Parietal lobe (tissue), 1 donor: ENCODE data around the gene PDCL2. TPM values are rescaled to one million over a fixed set of nuclear protein-coding genes. Genes with fewer than 3 reads are reported as not detected.

ENCODE experiments used
- total RNA-seq: library from RNA; depleted of rRNA; stranded (reverse); fragments of >200 nt; gene quantifications from one replicate; pipeline ENCODE4 v1.2.3, GENCODE V29; 2014

Gene PDCL2, protein sequence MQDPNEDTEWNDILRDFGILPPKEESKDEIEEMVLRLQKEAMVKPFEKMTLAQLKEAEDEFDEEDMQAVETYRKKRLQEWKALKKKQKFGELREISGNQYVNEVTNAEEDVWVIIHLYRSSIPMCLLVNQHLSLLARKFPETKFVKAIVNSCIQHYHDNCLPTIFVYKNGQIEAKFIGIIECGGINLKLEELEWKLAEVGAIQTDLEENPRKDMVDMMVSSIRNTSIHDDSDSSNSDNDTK
- not detected for total RNA-seq

GRCh38 chr4:55592014-55592413 is at the start of gene PDCL2:
PDCL2 (minus strand) TSS chr4:55592245; CDS start chr4:55592109, 136 bp downstream.

DNA sequence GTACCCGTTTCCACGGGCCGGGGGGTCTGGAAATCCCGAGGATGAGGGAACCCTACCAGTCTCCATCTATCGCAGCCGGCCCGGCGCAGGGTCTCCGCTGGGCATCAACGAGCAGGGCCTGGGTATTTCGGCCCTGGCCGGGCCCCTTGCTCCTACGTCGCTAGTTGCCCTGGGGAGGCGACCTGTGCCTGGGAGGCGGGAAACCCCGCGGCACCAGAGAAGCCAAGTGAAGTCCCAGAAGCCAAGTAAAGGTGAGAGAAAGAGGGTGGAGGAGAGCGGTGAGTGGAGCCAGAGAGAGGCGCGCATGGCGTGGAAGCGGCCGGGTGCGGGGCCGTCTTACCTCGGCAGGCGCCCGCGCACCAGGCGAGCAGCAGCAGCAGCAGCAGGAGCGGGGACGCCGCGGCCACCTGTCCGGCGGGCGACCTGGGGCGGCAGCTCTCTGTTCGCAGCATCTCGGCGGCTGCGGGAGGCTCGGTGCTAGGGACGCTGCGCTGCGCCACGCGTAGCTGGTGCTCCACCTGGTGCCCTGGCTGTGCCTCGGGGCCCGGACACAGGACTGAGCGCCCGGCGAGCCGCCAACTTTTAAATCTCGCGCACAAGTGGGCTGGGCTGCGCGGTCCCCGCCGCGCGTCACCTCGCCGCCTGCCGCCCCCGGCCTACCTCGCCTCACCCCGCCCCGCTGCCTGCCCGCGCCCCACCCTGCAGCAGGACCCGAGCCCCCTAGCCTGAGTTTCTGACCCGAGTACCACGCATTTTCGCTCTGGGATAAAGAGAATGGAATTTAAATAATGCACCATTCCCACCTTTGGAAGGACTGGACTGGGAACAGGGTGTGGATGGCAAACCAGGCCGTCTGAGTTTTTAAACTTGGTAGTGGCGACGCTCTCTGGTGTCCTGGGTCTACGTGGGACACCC is 44.0 kb upstream of the PDCL2 start, which contains the start of gene NMU:
TSS of gene NMU (minus strand) at position 558 of the 915 bp plus-strand sequence. CDS start at position 452, 106 bp downstream.

DNA sequence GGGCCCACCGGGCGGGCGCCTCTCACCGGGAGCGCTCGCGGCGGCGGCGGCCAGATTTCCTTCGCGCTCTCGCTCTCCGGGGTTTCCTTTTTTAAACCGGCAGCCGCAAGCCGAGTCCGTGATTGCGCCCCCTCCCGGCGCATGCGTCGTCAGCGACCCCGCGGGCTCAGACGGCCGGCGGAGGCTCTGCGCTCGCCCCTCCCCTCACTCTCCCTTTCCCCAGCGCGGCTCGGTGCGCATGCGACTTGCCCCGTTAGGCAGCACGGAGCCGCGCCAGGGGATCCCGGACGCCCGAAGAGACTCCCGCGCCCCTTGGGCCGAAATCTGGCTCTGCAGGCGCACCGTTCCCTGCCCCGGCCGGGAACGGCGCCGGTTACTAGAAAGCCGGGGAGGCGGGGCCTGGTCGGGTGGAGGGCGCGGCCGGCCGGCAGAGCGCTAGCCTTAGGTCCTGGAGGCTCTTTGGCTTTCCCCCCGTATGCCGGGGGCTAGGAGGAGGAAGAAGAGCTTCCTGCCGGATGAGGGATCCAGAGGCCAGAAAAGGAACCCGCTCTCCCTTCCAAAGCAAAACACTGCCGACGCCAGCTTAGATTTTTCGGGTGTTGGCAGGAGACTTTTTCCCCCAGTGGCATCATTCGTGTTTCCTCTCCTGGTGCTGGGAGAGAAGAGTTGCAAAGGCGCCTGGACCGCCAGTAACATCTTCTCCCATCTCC is 45.1 kb downstream of the PDCL2 start, which contains the start of gene CLOCK:
TSS of gene CLOCK (minus strand) at position 154 of the 710 bp plus-strand sequence. CDS start 64,124 bp downstream, outside the sequence.

Other genes with a start within 250 kb of the PDCL2 start
- 8.1 TPM for gene SRD5A3, start 246.0 kb downstream of the PDCL2 start, total RNA-seq
- gene TMEM165, start 196.3 kb downstream of the PDCL2 start, total RNA-seq = 108 TPM
- 42.6 TPM for gene CLOCK, start 45.3 kb downstream of the PDCL2 start, total RNA-seq
- gene NMU, start 44.1 kb upstream of the PDCL2 start, total RNA-seq = 2.2 TPM
- not detected for gene EXOC1L, start 227.5 kb upstream of the PDCL2 start, total RNA-seq